HG03095 (cell line): ENCODE data around the gene EFCAB14.
"Not testable (repeated sequence)": the region's sequence is repeated elsewhere in the genome, so short reads cannot be mapped to it uniquely, and the experiment has no call there.

Experiments
- ATAC-seq: cut with Tn5 transposase; IDR thresholded peaks from one replicate; pipeline ENCODE4 v1.9.1; 2021; ENCODE audit warnings: moderate library complexity; ENCODE audit not compliant: unreplicated experiment

The EFCAB14 gene

DNA sequence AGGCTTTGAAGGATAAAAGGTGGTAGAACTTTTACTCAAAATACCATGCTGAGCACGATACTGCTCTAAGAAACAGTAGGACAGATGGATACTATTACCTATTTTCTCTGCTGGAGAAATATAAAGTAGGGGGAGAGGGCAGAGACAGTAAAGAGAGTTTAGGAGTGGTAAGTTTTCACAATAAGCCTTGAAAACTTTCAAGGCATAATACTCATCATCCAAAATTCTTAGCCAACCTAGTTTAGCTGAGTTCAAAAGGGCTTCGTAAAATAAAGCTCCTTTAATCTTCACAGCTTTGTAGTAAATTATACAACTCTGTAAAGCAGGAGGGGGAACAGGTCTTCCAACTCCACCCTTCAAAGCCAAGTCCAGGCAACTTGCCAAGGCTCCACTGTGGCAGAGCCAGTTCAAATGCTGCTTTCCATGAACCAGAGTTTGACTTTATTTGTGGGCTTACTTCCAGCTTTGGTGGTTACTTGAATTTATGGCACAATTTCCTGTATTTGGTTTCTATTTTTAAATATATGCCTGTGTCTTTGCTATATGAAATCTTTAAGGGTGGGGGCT is 31.7 kb downstream of the EFCAB14 start:
- ATAC-seq, result no peak

DNA sequence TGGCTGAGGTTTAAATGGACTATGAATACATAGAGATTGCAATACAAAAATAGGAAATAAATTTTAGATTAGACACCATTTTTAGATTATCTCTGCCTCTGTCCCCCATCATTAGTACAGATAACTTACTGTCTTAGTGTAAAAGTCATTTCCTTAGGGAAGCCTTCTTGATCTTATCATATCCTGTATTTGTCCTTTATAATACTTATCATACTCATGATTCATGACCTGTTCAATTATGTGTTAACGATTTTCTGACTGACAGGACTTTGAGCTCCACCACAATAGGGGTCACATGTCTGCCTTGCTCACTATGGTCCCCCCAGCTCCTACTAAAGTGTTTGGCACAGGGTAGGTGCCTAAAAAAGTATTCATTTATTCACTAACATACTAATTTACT is 32.7 kb downstream of the EFCAB14 start:
- ATAC-seq, result no peak

DNA sequence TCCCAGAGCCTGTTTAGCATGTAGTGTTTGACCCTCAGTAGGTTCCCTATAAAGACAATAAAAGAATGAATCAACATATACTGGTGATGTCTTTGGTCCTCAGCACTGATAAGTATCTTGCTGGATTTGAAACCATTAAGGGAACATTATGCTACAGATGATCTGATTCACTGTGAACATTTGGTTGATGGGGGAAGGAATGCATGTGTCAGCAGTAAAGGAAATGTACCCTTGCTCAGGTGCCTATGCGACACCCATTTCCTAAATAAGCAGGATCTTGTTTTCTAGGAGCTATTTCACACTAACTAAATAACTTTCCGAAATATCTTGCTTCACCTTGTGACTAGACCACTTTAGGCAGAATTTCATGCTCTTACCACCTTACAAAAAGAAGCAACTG is 34.2 kb downstream of the EFCAB14 start:
- no peak for ATAC-seq

DNA sequence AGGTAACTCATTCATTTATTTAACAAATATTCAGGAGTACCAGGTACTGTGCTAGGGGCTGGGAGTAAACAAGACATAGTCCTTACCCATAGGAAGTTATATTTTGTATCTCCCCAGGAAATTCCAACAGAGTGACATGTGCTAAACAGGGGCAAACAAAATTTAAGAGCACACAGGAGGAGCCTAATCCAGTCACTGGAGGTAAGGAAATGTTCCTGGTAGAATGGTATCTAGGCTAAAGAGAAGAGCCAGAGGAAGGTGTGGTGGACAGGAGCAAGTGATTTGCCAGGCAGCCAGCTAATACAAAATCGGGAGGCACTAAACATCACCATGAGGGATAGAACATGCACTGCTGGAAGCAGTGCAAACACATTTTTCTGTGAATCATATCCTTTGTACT is 36.9 kb downstream of the EFCAB14 start:
- no peak for ATAC-seq

DNA sequence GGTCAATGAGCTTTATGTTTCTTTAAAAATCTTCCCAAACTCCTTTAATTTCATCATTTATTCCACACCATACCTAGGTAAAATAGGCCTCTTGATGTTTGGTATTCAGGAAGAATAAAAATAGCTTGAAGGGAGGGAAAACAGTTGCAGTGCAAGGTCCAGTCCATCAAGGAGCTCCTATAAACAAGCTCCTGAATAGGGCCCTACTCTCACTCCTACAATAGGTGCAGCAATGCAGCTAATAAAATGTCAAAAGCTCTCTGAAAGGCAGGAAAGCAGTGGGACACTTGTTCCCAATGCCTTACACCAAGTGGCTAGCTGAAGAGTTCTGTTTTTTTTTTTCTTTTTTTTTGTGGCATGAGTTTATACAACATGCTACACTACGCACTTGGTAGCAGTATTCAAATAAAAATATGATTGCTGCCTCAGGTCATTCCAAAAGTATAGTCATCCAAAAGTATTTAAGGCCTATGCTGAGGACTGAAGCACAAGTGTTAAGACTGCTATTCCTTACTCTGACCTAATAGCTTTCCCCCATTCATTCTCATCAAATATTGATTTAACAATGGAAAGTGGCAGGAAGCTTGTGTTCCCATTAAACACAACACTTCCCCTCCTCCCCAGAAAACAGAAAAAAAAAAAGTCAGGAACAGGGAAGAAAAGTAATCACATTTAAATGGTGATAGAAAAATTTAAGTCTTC is 37.4 kb downstream of the EFCAB14 start:
- no peak for ATAC-seq

DNA sequence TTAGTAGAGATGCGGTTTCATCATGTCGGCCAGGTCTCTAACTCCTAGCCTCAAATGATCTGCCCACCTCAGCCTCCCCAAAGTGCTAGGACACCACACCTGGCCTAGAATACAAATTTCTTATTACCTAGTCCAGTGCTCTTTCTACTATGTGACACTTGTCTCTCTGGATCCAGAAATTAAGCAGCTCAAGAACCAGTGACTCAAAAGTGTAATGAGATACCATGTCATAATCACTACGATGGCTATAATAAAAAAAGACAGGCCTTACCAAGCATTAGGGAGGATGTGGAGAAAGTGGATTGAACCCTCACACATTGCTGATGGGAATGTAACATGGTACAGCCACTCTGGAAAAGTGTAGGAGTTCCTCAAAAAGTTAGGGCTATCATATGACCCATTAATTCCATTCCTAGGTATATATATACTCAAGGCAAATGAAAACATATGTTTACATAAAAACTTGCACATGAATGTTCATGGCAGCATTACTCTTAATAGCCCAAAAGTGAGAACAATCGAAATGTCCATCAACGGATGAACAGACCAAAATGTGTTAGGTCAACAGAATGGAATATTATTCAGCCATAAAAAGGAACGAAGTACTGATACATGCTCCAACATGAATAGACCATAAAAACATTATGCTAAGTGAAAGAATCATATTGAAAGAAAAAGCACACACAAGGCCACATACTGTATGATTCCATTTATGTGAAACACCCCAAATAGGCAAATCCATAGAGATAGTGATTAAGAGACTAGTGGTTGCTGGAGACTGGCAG is 38.9 kb downstream of the EFCAB14 start:
- ATAC-seq, result no peak

DNA sequence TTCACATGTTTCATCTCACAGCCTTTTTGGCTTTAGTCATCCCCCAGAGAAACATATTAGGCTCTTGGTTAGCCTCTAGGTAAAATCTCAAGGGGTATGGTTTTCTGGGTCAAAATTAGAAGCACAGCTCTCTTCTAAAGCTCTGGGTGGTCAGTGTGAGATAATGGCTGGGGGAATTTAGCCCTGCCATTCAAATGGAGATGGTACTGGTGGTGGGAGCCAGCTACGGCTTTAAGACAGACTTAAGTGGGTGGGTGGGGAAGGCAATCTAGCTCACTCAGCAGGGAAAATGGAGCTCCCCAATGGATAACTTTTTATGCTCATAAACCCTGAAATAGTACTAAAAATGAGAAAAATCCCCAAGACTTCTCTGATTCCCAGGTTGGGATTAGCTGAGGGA is 41.6 kb downstream of the EFCAB14 start:
- ATAC-seq, result no peak

DNA sequence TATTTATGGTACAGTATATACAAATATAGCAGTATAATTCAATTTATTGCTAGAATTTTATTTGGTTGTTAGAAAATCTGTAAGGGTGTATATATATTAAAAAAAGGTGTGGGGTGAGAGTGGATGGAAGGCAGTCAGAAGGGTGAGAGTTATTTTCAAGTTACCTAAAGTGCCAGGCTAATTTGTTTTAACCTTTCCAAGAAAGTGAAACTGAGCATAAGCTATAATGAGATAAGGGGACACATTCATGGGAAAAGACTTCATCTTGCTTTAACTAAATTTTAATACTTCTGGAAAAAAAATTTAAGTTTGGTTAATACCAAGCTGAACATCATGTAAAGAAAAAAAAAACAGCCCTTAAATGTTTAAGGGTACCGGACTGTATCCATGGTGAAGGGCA is 42.4 kb downstream of the EFCAB14 start:
- ATAC-seq, result no peak

DNA sequence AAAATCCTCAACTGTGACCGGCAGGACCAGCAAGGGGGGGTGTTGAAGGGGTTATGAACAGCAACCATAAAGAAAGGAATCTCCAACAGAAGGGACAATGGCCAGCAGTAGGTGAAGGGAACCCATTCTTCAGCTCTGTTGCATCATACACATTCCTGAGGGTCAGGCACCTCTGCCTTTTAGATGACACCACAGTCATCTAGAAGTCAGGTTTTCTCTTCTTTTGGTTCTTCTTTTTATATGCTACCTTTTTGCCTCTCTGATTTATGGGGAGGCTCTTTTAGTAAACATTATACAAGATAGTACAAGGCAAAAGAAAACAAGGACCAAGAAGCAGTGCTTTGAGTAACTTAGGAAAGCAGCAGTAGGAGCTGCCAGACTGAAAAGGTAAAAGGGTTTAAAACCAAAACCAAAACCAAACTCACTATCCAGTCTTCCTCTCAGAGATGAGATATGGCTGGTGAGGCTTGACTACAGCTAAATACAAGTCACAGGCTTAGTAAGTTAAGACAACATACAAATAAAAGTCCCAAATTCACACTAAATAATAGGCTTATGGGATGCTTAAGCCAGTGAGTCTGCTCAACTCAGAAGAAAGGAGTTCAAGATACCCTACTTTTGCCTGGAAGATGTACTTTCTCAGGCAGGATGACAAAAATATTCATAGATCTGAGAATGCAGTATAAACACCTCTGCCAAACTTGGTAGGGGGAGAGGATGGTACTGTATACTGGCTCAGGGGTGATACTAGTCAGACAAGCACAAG is 43.2 kb downstream of the EFCAB14 start:
- no peak for ATAC-seq

DNA sequence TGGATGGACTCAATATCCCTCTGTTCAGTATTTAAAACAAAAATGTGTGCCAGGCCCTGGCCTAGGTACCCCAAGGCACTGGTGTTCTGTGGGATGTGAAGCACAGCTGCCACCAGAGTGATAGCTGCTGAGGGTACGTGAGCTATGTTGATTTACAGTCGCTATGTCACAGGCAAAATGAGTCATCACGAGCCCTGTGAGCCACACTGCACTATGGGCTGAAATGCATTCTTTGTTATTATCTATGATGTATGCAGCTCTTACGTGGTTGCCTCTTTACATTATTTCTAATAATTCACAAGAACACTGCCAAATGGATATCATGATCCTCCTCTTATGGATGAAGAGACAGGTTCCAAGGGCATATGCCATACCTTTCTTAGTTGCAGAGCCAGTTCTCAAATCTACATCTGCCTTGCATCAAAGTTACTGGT is 45.1 kb downstream of the EFCAB14 start:
- ATAC-seq, result no peak

DNA sequence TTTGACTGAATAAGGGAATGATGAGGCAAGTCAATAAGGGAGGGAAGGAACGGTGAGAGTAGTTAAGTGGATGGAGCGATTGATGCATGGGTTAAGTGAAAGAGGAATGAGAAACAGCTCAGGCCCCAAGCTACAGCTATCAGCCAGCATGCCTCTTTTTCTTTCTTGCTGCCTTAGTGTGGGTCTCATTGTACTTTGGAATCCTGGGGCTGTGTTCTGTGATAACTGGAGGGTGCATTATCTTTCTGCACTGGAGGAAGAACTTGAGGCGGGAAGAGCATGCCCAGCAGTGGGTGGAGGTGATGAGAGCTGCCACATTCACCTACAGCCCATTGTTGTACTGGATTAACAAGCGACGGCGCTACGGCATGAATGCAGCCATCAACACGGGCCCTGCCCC is 46.2 kb downstream of the EFCAB14 start:
- ATAC-seq, result no peak

DNA sequence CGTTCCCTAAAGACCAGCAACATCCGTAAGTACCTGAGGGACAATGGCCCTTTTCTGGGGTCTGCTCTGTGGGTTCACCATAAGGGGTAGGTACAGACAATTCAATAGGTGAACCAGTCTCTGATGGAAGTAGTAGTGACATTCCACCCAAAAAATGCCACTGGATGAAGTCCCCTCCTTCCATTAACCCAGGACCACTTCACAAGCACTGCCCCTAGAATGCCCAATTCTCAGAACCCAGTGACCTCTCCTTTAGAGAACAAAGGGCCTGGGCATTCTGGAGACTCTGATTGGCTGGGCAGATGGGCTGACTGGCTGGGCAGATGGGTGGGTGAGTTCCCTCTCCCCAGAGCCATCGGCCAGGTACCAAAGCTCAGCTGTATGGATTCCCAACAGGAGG is 47.4 kb downstream of the EFCAB14 start, which contains the start of gene TEX38:
TSS of gene TEX38 (plus strand) at position 301 of the 400 bp plus-strand sequence. CDS start at position 382, 81 bp downstream.
- no peak for ATAC-seq

DNA sequence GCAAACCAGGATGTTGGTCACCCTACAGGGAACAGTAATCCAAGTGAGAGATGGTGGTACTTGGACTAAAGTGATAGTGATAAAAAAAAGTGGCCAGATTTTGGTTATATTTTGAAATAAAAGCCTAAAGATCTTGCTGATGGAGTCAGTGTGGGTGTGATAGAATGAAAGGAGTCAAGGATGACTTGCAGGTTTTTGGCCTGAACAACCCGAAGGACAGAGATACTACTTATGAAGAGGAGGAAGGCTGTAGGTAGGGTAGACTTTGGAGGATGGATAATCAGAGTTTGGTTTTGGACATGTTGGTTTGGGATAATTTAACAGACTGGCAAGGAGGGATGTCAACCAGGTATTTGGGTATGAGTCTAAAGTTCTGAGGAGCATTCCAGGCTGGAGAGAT is 48.8 kb downstream of the EFCAB14 start:
- no peak for ATAC-seq

DNA sequence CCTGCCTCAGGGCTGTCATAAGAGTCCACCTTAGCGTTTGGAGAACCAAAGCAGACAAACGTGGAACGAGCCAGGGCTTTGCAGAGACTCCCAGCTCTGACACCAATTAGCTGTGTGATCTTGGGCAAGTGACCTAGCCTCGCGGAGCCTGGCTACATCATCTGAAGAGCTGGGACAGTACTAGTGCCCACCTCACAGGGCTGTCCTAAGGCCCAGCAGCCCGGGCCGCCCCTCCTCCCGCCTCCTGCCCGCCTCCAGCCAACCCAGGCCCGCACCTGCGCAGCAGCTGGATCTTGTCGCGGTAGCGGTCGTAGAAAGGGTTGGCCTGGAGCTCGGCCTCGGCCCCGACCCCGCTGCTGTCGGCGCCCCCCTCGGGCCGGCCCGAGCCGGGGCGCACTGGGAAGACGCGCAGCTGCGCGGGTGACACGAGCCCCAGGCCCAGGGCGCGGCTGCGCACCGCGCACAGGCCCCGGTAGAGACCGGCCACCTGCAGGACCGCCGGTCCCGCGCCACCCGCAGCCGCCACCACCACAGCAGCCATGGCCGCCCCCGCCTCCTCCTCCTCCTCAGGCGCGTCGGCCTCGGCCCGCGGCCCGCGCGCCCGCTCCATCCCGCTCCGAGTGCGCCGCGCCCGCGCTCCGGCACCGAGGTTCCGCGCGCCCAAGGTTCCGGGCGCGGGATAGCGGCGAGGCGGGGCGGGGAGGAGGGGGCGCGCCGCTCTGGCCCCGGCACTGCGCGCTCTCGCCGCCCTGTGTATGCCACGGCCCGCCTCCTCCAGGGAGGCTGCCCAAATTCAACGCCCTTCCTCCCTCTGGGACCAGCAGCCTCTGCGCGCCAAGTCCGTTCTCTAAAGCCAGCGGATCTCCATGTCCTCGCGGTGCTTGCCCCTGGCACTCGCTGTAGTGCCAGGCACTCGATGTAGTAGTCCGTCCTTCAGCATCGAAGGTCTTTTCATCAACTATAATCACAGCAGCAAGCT is 50.8 kb downstream of the EFCAB14 start, which contains the start of gene ATPAF1:
TSS of gene ATPAF1 (minus strand) at position 583 of the 979 bp plus-strand sequence. CDS start at position 541, 42 bp downstream.
- peak; percentile 71 for ATAC-seq

DNA sequence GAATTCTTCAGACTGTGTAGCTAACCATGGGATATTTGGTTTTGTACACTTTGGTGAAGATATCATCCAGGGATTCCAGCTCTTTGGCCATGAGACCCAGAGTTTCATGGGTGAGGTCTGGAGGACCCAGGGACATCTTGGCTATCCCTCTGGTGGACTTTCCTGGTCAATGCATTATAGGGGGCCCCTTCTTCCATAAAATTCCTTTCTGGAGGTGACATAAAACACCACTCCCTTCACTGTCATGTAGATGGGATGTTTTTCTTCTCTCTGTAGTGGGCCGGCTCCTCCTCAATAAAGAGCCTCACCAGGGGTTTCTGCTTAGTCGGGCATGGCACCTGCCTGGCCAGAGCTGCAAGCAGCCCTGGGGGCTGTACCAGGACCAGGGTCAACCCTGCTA is 52.9 kb downstream of the EFCAB14 start:
- no peak for ATAC-seq

DNA sequence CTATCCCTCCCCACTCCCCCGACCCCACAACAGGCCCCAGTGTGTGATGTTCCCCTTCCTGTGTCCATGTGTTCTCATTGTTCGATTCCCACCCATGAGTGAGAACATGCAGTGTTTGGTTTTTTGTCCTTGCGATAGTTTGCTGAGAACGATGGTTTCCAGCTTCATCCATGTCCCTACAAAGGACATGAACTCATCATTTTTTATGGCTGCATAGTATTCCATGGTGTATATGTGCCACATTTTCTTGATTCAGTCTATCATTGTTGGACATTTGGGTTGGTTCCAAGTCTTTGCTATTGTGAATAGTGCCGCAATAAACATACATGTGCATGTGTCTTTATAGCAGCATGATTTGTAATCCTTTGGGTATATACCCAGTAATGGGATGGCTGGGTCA is 56.0 kb downstream of the EFCAB14 start:
- not testable (repeated sequence) for ATAC-seq

DNA sequence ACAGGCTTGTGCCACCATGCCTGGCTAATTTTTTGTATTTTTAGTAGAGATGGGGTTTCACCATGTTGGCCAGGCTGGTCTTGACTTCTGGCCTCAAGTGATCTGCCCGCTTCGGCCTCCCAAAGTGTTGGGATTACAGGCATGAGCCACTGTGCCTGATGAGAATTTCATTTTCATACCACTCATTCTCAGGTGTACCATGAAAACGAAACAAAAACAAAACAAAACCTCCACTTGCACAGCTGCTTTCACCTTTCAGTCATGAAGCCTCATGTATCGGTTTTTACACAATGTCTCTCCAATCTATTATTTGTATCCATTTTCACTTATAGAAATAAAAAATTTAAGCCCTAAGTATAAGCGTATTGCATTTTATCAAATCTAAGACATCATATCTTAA is 58.8 kb downstream of the EFCAB14 start:
- ATAC-seq, result peak; percentile 93

DNA sequence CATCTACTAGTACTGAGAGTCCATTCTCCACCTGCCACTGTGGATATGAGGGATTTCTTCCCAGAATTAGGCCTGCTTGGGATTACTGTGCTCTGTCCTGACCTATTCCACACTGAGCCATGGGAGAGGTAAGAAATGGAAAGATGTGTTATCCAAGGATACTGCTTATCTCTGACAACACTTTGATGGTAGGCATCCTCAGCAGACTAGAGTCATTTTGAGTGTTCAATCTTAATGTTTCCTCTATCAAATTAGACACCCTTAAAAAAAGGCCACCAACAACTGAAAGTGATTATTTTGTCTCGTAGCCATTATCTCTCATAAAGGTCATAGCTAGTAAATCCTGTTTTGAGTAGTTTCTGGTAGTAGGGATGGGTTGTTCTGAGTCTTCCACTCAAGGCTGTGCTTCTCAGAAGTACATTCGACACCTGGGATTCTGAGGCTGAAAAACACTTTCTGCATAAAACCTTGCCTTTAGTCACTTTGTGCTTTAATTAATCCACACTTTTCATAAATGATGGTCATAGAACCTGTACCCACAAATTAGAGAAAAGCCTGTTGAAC is 59.5 kb downstream of the EFCAB14 start:
- no peak for ATAC-seq

DNA sequence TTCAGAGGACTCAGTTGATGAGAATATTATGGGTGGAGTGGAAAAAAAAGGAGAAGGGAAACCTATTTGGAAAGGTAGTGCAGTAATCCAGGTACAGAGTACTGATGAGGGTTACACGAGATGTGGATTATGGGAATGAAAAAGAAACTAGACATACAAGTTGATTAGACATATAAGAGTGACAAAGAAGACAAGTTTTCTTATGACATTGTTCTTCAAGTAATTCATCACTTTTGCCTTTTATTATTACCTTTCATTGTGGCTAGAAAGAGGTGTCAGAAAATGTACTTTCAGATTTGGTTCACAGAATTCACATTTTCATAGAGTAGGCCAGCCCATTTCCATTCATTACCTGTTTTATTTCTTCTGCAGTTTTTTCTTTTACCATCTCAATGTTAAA is 61.1 kb downstream of the EFCAB14 start:
- no peak for ATAC-seq

DNA sequence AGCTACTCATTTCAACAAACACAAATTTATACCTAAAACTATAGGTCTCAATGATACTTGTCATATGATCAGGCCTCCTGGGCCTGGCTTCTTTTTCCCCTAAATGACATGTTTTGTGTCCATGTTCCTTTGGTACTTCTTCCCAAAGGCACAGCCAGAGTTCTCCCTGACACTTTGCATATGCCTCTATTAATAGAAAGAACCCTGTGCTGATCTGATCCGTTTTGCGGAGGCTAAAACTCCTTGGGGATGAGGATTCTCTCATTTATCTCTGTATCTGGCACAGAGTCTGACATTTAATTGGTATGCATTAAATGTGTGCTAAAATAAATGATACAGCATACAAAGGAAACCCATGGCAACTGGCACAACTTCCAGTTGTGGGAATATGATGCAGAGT is 62.3 kb downstream of the EFCAB14 start:
- no peak for ATAC-seq
